SK-N-SH treated with all-trans-retinoic acid at 6 μM for 48 hours (cell line): ENCODE results near the gene KRT84.

Experiments used
- ATAC-seq: fragments of 200-7000 bp; cut with Tn5 transposase; 3 replicates; pipeline ENCODE4 v1.9.1; 2020; ENCODE audit warnings: mild to moderate bottlenecking, moderate library complexity
- ARNTL ChIP-seq: fragments of 450-650 bp; formaldehyde crosslinking; IDR thresholded peaks from 2 replicates; pipeline ENCODE4 v1.5.0; 2020; ENCODE audit warnings: low read depth, mild to moderate bottlenecking, moderate library complexity, borderline replicate concordance
- BACH2 ChIP-seq: fragments of 250-450 bp; sonication (Bioruptor Pico); IDR thresholded peaks from 2 replicates; pipeline ENCODE4 v1.9.0; 2021; ENCODE audit warnings: mild to moderate bottlenecking, borderline replicate concordance
- ESRRG ChIP-seq: fragments of 250-450 bp; sonication (Bioruptor Pico); IDR thresholded peaks from 2 replicates; pipeline ENCODE4 v1.6.1; 2021; ENCODE audit warnings: mild to moderate bottlenecking
- ISL1 ChIP-seq: fragments of 250-450 bp; sonication (Bioruptor Pico); IDR thresholded peaks from 2 replicates; pipeline ENCODE4 v2.1.2; 2022; ENCODE audit warnings: mild to moderate bottlenecking, moderate library complexity
- OSR1 ChIP-seq: fragments of 250-450 bp; sonication (Bioruptor Pico); IDR thresholded peaks from 2 replicates; pipeline ENCODE4 v1.8.0; 2022; ENCODE audit warnings: moderate library complexity, mild to moderate bottlenecking, inconsistent platforms
- SNAI2 ChIP-seq: fragments of 250-450 bp; sonication (Bioruptor Pico); IDR thresholded peaks from 2 replicates; pipeline ENCODE4 v1.5.0; 2020; ENCODE audit warnings: mild to moderate bottlenecking, moderate library complexity
- ZFP3 ChIP-seq: fragments of 250-450 bp; sonication (Bioruptor Pico); IDR thresholded peaks from 2 replicates; pipeline ENCODE4 v1.5.0; 2020; ENCODE audit warnings: mild to moderate bottlenecking, moderate library complexity
- ZFP30 ChIP-seq: fragments of 450-650 bp; formaldehyde crosslinking; IDR thresholded peaks from 2 replicates; pipeline ENCODE4 v1.5.0; 2022; ENCODE audit warnings: mild to moderate bottlenecking, moderate library complexity
- ZNF565 ChIP-seq: fragments of 450-650 bp; formaldehyde crosslinking; conservative IDR thresholded peaks from 2 replicates; pipeline ENCODE4 v1.5.0; 2020; ENCODE audit warnings: low read depth, mild to moderate bottlenecking, moderate library complexity
- ZNF70 ChIP-seq: fragments of 450-650 bp; formaldehyde crosslinking; IDR thresholded peaks from 2 replicates; pipeline ENCODE4 v1.5.0; 2020; ENCODE audit warnings: mild to moderate bottlenecking, moderate library complexity
- ZNF8 ChIP-seq: fragments of 450-650 bp; formaldehyde crosslinking; IDR thresholded peaks from 2 replicates; pipeline ENCODE4 v1.5.0; 2020; ENCODE audit warnings: mild to moderate bottlenecking, moderate library complexity
- TF ChIP-seq, protein P1 (sequence below): fragments of 250-450 bp; sonication (Bioruptor Pico); IDR thresholded peaks from 2 replicates; pipeline ENCODE4 v1.8.0; 2021; ENCODE audit warnings: low read depth, mild to moderate bottlenecking, moderate library complexity, borderline replicate concordance
- TF ChIP-seq, protein P2 (sequence below): fragments of 250-450 bp; sonication (Bioruptor Pico); IDR thresholded peaks from 2 replicates; pipeline ENCODE4 v1.5.0; 2020; ENCODE audit warnings: mild to moderate bottlenecking, moderate library complexity
- TF ChIP-seq, protein P3 (sequence below): fragments of 250-450 bp; sonication (Bioruptor Pico); IDR thresholded peaks from 2 replicates; pipeline ENCODE4 v1.8.0; 2020; ENCODE audit warnings: mild to moderate bottlenecking, moderate library complexity, borderline replicate concordance
- TF ChIP-seq, protein P4 (sequence below): fragments of 250-450 bp; sonication (Bioruptor Pico); IDR thresholded peaks from 2 replicates; pipeline ENCODE4 v1.5.1; 2021; ENCODE audit warnings: mild to moderate bottlenecking, moderate library complexity
- TF ChIP-seq, protein P5 (sequence below): fragments of 250-450 bp; sonication (Bioruptor Pico); IDR thresholded peaks from 2 replicates; pipeline ENCODE4 v1.5.1; 2020; ENCODE audit warnings: low read depth, mild to moderate bottlenecking, moderate library complexity

Gene KRT84

DNA sequence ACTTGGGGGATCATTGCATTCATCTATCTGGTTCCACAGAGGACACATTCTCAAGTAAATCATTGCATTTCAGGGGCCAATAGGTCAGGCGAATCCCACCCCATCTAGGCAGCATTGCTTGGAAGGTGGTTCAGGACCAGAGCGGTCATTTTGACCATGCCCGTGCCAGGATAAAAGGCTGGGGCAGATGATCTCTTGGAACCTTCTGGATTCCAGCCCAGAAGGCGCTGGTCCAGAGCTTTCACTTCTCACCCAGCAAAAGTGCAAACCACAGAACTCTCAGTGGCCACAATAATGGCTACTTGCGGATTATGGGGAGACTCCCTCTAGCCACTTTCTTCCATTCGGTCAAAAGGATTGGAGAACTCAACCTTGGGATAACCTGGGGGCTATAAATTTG, 17.6 kb downstream of the KRT84 start (continued):
- TF ChIP-seq, protein P1, sequence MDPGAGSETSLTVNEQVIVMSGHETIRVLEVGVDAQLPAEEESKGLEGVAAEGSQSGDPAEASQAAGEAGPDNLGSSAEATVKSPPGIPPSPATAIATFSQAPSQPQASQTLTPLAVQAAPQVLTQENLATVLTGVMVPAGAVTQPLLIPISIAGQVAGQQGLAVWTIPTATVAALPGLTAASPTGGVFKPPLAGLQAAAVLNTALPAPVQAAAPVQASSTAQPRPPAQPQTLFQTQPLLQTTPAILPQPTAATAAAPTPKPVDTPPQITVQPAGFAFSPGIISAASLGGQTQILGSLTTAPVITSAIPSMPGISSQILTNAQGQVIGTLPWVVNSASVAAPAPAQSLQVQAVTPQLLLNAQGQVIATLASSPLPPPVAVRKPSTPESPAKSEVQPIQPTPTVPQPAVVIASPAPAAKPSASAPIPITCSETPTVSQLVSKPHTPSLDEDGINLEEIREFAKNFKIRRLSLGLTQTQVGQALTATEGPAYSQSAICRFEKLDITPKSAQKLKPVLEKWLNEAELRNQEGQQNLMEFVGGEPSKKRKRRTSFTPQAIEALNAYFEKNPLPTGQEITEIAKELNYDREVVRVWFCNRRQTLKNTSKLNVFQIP, result no peak
- TF ChIP-seq ZNF8, result no peak

DNA sequence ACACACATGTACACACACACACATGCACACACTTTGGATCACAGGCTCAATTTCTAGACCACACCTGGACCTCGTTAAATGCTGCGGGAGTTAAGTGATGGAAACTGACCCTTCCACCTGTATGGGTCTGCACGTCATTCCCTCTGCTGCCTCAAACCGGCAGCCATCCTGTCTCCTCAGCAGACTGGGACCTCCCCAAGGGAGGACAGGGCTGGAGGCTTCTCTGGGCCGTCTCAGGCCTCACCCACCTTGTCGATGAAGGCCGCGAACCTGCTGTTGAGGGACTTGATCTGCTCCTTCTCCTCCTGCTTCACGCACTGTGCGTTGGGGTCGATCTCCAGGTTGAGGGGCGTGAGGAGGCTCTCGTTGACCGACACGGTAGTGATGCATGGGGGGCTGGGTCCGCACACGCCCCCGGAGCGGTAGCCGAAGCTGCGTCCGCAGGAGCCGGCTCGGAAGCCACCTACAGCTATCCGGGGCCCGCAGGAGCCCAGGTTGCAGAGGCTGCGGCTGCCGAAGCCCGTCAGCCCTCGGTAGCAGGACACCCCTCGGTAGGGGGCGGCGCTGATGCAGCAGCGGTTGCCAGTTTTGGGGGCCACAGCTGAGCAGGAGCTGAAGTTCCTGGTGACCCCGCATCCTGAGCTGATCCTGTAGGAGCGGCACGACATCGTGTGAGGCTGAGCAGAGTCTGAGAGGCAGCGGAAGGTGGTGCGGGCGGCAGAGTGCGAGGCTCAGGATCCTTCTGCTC, 18.5 kb downstream of the KRT84 start, which contains the start of gene KRT85:
TSS of gene KRT85 (minus strand) at position 744 of the 748 bp plus-strand sequence. CDS start at position 668, 76 bp downstream.
- TF ChIP-seq BACH2 (CRISPR knock-in tag) (no peak), ARNTL (CRISPR knock-in tag) (no peak)
- TF ChIP-seq, protein P2, sequence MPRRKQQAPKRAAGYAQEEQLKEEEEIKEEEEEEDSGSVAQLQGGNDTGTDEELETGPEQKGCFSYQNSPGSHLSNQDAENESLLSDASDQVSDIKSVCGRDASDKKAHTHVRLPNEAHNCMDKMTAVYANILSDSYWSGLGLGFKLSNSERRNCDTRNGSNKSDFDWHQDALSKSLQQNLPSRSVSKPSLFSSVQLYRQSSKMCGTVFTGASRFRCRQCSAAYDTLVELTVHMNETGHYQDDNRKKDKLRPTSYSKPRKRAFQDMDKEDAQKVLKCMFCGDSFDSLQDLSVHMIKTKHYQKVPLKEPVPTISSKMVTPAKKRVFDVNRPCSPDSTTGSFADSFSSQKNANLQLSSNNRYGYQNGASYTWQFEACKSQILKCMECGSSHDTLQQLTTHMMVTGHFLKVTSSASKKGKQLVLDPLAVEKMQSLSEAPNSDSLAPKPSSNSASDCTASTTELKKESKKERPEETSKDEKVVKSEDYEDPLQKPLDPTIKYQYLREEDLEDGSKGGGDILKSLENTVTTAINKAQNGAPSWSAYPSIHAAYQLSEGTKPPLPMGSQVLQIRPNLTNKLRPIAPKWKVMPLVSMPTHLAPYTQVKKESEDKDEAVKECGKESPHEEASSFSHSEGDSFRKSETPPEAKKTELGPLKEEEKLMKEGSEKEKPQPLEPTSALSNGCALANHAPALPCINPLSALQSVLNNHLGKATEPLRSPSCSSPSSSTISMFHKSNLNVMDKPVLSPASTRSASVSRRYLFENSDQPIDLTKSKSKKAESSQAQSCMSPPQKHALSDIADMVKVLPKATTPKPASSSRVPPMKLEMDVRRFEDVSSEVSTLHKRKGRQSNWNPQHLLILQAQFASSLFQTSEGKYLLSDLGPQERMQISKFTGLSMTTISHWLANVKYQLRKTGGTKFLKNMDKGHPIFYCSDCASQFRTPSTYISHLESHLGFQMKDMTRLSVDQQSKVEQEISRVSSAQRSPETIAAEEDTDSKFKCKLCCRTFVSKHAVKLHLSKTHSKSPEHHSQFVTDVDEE (CRISPR knock-in tag), result no peak
- ATAC-seq, result no peak

DNA sequence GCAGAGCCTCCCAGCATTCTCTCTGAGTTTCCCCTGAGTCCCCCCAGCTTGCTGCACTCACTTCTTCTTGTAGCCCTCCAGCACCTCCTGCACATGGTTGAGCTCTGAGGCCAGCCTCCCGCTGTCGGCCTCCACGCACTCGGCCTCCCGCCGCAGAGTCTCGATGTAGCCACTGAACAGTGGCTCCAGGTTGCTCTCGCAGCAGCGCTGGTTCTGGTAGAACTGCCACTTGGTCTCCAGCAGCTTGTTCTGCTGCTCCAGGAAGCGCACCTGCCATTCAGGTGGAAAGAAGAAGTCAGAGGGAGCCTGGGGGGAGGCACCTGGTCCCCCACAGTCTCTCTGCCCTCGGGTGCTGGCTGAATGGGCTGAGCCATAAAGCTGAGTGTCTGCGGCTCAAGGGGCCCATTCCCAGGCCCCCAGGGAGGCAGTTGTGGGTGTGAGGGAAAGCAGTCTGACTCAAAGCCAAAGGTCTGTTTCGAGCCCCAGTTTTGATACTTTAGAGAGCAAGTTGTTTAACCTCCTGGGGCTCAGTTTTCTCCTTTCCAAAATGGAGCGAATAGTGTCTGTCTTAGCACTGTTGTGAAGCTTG, 20.5 kb downstream of the KRT84 start:
- ATAC-seq, result no peak
- TF ChIP-seq, protein P3, sequence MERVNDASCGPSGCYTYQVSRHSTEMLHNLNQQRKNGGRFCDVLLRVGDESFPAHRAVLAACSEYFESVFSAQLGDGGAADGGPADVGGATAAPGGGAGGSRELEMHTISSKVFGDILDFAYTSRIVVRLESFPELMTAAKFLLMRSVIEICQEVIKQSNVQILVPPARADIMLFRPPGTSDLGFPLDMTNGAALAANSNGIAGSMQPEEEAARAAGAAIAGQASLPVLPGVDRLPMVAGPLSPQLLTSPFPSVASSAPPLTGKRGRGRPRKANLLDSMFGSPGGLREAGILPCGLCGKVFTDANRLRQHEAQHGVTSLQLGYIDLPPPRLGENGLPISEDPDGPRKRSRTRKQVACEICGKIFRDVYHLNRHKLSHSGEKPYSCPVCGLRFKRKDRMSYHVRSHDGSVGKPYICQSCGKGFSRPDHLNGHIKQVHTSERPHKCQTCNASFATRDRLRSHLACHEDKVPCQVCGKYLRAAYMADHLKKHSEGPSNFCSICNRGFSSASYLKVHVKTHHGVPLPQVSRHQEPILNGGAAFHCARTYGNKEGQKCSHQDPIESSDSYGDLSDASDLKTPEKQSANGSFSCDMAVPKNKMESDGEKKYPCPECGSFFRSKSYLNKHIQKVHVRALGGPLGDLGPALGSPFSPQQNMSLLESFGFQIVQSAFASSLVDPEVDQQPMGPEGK (CRISPR knock-in tag), result no peak
- TF ChIP-seq ZFP3 (CRISPR knock-in tag), result no peak
- no peak for TF ChIP-seq ISL1 (CRISPR knock-in tag)
- TF ChIP-seq, protein P4, sequence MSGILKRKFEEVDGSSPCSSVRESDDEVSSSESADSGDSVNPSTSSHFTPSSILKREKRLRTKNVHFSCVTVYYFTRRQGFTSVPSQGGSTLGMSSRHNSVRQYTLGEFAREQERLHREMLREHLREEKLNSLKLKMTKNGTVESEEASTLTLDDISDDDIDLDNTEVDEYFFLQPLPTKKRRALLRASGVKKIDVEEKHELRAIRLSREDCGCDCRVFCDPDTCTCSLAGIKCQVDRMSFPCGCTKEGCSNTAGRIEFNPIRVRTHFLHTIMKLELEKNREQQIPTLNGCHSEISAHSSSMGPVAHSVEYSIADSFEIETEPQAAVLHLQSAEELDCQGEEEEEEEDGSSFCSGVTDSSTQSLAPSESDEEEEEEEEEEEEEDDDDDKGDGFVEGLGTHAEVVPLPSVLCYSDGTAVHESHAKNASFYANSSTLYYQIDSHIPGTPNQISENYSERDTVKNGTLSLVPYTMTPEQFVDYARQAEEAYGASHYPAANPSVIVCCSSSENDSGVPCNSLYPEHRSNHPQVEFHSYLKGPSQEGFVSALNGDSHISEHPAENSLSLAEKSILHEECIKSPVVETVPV (CRISPR knock-in tag), result no peak
- TF ChIP-seq OSR1 (CRISPR knock-in tag), result no peak
- TF ChIP-seq ESRRG (CRISPR knock-in tag), result no peak
- no peak for TF ChIP-seq ZFP30
- no peak for TF ChIP-seq ZNF565 (CRISPR knock-in tag)
- TF ChIP-seq, protein P1, result no peak
- TF ChIP-seq, protein P5, sequence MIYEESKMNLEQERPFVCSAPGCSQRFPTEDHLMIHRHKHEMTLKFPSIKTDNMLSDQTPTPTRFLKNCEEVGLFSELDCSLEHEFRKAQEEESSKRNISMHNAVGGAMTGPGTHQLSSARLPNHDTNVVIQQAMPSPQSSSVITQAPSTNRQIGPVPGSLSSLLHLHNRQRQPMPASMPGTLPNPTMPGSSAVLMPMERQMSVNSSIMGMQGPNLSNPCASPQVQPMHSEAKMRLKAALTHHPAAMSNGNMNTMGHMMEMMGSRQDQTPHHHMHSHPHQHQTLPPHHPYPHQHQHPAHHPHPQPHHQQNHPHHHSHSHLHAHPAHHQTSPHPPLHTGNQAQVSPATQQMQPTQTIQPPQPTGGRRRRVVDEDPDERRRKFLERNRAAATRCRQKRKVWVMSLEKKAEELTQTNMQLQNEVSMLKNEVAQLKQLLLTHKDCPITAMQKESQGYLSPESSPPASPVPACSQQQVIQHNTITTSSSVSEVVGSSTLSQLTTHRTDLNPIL (CRISPR knock-in tag), result no peak
- no peak for TF ChIP-seq ZNF70 (CRISPR knock-in tag)
- TF ChIP-seq SNAI2 (CRISPR knock-in tag), result no peak
- TF ChIP-seq ARNTL (CRISPR knock-in tag), result no peak
